HG02852 (cell line): Measurements from ENCODE around the gene INPP4B.
"Not testable (repeated sequence)": the region's sequence is repeated elsewhere in the genome, so short reads cannot be mapped to it uniquely, and the experiment has no call there.

ENCODE experiments used
- ATAC-seq: cut with Tn5 transposase; IDR thresholded peaks from one replicate; pipeline ENCODE4 v1.9.1; 2021; ENCODE audit warnings: mild to moderate bottlenecking, moderate library complexity; ENCODE audit not compliant: unreplicated experiment

The INPP4B gene

DNA sequence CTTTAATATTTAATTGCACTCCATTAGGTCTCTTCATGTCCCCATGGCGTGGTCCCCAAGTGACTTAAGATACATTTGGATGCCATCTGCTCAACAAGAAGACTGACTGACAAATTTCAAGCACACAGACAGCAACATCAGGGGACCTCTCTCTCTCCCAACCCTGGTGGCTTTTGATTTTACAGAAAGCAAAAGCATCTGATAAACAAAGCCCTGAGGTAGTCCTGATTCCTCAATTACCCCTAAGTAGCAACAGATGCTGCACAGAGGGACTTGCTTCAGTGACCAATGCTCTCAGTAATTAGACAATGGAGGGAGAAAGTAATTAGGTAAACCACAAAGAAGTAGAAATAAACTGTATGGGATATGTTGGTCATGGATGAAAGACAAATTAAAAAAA is 426.4 kb downstream of the INPP4B start:
- no peak for ATAC-seq

DNA sequence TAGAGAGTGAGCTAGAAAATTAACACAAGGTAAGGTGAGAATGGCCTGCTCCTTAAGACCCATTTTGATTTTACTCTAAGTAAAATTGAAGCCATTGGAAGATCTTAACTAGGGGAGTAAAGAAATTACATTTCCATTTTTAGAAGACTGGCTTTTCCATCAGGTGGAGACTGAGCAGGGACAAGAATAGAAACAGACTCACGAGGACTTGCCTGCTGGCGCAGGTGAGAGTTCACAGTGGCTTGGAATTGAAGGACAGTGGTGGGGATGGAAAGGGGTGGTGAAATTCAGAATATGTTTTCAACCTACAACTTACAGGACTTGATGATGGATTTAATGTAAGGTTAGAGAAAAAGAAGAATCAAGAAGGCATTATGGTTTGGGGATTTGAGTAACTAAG is 427.4 kb downstream of the INPP4B start:
- no peak for ATAC-seq

DNA sequence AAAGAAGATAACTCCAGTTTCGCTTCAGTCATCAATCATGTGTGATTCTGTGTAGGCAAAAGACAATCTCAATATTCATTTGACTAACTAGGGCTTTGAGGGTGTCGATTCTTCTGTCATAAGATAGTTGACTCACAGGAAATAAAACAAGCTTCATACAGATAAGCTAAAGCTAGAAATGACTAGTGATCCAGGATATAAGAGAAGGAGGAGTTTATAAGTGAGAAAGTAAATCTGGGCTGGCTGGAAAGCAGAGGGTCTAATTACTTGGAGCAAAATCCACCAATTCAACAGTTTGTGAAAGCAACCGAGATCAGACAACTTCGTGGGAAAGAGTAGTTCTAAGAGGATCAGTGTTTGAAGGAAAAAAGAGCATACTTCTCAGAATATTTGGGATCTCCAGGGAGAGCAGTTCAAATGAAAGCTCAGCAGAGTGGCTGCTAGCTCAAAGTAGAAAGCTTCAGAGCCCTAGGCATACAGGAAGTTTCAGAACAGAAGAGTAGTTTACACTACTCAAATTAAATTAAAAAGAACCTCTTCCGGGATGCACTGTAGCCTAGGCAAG is 429.3 kb downstream of the INPP4B start:
- ATAC-seq, result no peak

DNA sequence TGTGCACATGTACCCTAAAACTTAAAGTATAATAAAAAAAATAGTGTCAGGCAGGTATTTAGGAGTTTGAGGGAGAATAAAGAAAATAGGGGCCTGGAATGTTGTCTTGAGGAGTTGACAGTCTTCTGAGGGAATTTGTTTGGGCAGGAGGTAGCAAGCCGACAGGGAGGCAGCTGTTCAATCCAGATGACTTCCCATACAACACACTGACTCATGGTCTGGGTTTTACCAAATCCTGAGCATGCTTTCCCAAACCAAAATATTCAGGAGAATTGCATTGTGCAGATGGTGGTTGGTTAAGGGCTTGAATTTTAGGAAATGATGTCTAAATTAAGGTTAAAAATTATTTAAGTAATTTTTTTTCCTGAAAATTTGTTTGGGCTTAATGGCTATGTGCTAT is 430.0 kb downstream of the INPP4B start:
- ATAC-seq, result no peak

DNA sequence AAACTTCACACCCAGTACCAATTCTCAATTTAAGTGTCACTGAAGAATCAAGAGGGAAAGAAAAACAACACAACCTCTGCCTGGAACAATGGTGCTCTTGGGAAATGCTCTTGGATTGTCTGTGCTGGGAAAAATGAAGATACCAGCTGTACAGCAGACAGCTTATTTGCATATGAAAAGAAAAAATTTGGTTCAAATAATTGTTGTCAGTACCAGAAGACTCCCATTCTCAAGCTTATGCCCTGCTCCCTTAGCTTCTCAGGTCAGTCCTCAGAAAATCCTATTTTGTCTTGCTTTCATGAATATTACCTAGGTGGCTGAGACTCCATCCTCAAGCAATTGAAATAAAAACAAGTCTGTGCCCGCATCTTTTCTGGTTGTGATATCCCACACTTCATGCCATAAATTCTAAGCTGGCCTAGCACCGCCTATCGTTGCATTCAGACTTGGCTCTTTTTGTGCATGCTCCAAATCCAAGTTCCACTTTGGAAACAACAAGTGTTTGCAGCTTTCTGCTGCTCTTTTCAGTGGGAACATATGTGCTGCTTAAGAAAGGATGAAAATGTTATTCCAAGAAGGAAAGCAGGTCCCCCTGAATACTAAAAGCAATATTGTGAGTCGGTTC is 431.6 kb downstream of the INPP4B start:
- no peak for ATAC-seq

DNA sequence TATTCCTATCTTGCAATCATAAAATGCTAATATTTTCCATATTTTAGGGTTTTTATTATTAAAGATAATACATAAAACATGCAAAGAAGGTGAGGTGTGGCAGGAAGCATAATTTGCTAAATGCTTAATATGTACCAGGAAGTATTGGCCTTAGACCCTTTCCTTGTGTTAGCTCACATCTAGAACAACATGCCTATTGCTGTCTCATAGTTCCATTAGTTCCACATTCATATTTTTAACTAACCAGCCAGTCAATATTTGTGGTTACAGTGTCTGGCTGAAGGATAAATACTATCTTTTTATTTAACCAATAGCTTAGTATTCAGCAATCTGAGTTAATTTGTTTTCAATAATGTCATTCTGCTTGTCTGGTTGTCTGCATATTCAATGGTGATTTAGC is 432.6 kb downstream of the INPP4B start:
- ATAC-seq, result no peak

DNA sequence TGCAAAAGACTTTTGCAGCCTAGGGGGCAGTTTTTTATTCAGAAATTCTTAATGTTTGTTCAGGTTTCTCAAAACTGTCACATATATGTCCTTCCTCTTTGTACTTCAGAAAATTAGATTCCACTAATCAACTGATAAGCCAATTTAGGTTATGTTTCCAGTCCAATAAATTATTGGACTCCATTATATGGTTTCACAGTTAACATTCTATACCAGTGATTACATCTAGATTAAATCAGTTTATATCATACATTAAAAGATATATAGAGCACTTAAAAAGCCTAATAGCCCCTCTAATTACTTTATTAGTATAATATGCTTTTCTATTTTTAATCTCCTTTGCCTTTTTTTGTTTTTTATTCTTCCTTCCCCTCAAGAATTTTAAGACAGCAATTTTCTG is 434.1 kb downstream of the INPP4B start:
- ATAC-seq, result no peak

DNA sequence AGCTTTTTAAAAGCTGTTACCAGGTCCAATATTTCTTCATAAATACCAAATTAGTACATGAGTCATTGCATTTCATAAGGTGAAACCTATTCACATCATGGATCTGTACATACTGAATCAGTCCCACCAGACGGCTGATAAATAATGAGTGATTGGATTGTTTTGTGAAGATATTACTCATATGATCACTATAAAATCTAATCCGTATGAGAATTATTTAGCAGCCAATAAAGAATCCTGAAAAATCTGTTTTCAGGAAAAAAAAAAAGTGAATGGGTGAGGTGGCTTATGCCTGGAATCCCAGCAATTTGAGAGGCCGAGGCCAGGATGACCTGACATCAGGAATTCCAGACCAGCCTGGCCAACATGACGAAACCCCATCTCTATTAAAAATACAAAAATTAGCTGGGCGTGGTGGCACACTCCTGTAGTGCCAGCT is 438.1 kb downstream of the INPP4B start:
- no peak for ATAC-seq

DNA sequence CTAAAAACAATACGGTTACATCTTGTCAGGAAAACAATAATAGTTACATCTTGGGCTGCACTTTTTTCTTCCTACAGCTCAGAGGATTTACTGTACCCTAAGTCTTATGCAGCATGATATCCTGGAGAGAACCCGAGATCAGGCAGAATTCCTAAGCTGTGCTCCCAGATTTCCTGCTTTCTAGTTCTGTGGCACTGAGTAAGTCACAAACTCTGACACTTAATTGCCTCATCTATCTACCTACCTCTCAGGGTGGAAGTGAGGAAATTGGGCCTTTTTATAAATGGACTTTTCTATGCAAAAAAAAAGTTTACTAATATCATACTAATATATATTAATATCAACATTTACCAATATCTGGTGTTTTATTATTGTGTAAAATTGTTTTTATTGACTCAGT is 438.5 kb downstream of the INPP4B start:
- ATAC-seq, result no peak

DNA sequence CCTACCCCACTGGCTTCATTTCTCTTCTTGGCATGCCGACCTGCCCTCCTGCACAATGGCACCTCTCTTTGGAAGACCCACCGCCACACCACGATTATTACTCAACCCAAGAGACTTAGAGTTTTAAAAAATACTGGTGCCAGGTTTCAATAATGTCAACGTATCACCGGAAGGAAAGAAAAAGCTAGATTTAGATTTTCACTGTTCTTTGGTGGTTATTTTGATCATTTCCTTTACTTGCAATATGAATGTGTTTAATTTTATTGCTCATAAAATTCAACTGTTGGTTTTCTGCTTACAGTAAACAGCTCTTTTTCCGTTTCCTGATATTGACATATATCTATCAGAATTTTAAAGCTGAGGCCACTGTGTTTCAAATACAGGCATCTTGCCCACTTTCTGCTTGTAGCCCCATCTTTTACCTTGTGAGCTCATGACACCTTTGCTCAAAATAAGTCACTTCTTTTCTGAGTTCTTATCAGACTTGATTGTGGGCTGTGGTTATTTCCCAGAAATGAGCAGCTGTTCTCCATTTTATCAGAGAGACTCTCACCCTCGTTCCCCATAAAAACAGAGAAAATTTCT is 439.1 kb downstream of the INPP4B start:
- no peak for ATAC-seq

DNA sequence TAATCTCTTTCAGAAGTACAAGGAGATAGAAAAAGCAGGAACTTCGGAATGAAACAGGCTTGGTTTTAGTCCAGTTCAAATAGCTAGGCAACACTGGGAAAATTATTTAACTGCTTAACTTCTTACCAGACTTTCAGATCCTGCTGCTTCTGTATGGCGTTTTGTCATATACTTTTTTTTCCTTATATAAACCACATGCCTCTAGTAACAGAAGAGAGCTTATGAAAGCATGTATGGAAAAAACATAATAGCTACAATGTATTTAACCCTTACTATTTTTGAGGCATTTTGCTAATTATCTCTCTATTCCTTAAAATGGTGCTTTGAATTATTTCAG is 439.6 kb downstream of the INPP4B start:
- no peak for ATAC-seq

DNA sequence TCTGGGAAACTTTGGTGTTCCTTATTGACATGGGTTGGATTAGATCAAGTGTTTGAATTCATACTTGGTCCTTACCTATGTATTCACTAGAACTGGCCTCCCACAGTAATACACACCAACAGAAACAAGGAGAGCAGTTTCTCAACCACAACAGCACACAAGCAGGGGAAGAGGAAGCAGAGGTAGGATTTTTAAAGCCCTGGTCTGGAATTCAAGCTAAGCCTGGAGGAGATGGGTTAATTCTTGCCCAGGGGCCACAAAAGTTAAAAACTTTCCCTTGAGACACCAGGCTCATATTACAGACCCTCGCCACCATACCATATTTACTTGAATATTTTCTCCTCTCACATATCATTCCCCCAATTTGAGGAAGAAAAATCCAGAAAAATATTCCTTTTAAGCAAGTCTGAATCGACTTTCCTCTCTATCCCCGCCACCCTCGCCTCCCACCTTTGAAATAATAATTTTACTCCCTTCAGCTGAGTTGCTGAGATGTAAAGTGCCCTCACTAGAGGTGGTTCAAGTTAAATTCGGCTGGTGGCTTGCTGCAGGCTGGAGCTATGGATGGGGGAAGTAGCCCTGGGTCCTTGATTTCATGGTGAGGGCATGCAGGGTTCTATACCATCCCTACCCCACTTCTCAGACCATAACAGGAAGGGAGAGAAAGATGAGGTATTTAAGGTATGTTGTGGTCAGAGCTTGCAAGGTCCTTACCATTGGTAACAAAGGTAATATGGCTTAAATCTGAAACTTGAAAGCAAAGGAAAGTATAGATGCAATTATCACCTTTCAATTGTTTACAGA is 440.2 kb downstream of the INPP4B start:
- ATAC-seq, result peak; percentile 35

DNA sequence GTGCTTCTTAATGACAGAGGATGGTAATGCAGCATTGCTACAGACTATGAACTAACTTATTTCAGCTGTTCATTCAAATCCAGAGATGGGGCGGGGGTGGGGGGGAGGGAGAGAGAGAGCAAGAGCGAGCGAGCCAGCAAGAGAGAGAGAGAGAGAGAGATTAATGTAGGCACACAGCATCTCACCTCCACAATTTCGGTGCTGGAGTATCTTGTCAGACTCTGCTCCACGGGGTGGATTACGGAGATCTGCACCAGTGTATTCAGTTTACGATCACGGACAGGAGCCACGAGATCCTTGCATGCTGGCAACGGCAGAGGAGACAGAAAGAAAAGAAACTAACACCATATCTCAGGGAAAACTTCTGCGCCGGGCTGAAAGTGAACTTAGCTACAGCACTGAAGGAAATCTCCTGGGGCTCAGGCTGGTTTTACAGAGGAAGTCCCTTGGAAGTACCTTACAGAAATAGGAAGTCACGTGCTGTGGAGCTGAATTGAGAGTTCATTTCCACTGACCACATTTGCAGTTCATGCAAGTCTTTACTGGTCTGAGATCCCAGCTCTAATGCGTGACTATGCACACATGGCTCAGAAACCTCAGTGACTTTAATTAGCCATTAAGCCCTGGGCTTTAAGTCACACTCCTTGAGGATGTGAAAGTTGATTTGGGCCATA is 440.9 kb downstream of the INPP4B start:
- ATAC-seq, result peak; percentile 64

DNA sequence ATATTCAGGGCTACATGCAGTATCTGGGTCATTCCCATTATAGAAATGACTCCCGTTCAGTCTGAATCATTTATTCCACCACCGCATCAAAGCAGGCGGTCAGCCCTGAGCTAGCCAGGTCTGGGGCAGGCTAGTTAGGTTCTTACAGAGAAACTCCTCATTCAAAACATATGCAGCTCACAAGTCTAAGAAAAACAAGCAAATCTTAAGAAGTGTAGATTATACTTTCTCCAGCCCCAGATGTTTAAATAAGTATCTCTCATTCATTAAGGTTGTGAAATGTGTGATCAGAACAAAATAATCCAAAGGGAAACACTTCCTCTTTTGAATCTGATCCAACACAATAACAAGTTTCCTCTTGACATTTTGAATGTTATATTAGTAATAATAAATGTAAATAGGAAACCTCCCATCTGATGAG is 441.9 kb downstream of the INPP4B start:
- no peak for ATAC-seq

DNA sequence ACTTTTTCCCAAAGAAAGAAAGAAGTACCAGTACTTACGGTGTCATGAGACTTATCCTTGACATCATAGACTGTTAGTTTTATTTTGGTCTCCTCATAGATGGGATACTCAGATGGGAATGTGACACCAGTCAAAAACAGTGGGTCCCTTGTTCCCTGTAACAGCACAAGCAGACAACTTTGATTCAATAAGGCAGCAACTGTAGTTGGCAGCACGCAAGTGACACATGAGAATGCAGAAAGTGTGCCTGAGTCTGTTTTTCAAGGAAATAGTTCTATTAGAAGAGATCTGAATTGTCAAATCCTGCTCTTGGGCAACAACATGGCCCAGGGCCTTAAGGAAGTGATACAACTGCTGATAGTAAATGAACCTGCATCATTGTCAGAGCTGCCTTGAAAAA is 443.2 kb downstream of the INPP4B start:
- no peak for ATAC-seq

DNA sequence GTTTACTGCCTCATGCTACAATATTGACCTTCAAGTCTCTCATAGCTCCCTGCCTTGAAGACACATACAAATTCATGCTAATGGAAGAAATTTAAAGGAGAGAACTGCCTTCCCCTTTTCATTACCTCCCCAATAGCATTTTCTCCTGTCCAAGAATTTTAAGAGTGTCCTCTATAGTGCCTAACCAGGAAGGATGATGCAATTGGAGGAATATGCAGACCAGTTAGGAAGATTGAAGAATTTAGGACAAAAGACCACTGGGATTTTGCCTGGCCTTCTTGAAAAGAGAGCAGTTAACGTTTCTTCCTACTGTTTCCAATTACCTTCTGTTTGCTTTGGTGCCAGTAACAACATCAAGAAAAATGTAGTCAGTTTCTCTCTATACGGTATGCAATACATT is 443.9 kb downstream of the INPP4B start:
- no peak for ATAC-seq

DNA sequence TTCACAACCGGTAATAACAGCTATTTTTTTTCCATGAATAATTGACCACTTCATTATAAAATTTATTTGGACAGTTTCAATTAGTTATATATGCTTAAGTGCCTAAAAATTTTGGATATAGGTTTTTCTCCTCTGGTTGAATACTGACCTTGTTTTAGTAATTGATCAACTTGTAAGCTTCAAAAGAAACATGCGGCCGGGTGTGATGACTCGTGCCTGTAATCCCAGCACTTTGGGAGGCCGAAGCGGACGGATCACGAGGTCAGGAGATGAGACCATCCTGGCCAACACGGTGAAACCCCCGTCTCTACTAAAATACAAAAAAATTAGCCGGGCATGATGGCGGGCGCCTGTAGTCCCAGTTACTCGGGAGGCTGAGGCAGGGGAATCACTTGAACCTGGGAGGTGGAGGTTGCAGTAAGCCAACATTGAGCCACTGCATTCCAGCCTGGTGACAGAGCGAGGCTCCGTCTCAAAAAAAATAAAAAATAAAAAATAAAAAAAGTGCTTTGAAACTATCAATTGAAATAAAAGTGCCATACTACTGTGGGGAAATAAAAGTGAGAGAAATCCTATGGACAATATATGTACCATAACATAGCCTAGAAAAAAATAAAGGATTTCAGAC is 448.6 kb downstream of the INPP4B start:
- not testable (repeated sequence) for ATAC-seq

DNA sequence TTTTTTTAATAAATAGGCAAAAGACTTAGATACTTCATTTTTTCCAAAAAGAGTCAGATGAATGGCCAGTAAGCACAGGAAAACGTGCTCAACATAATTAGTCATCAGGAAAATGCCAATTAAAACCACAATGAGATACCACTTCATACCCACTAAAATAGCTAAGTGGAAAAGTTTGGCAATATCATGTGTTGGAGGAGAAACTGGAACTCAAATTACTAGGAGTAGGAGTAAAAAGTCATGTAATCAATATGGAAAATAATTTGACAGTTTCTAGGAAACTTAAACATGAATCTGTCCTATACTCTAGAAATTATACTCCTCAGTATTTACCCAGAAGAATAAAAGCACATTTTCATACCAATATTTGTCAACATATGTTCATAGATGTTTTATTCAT is 449.8 kb downstream of the INPP4B start:
- no peak for ATAC-seq

DNA sequence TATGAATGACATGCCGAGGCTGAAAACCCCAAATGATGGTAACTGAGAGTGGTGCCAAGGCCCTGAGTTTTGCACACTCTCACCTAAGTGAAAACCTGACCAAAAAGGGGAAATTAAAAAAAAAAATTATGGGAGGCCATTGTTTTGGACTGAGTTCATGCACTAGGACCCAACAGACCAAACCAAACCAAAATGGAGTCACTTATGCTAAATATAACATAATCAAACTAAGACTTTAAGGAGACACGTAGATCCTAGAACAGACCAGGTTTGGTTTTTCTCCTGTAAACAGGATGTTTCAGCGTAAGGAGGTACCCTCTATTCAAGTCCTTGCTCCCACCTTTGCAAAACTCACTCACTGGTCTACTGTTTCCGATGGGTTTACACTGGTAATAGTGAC is 453.0 kb downstream of the INPP4B start:
- no peak for ATAC-seq

DNA sequence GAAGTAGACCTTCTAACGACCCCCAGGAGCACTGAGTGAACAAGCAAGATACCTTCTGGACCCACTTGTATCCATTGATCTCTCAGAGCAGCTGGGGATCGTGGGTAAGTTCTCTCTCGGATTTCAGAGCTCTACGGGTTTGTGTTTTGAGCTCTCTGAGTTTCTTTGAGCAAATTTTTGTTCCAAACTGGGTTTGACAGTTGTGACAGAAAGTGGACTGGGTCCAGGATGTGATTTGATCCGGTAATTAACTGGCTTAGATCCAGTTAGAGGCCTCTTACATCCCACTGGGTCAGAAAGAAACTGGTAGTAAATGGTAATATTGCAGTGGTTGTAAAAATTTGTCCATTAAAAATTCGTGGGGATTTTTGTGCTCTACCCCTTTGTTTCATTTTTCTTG is 459.2 kb downstream of the INPP4B start:
- ATAC-seq, result no peak

DNA sequence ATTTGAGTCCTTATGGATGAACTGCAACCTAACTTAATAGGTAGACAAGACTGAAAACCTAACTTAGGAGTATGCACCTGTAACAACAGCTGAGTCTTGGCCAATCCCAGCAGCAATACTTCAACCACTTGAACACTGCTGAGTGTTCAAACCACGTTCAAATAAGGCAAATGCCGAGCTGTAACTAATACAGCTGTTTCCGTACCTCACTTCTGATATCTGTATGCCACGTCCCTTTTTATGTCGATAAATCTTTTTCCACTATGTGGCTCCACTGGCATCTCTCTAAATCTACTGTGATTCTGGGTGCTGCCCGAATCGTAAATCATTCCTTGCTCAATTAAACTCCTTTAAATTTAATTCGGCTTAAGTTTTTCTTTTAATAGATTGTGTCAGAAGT is 459.7 kb downstream of the INPP4B start:
- no peak for ATAC-seq
